Gastrocnemius medialis (tissue), 4 donors: ENCODE results near the gene PDE9A. TPM values are rescaled to one million over a fixed set of nuclear protein-coding genes. Genes with fewer than 3 reads are reported as not detected.
"Not testable (repeated sequence)": the region's sequence is repeated elsewhere in the genome, so short reads cannot be mapped to it uniquely, and the experiment has no call there.

Experiments used
- ATAC-seq, 2 donors: fragments of 150-250 bp; one replicate each; pipeline ENCODE4 v1.9.1; 2016
- DNase-seq, 2 donors: peaks; one replicate each; pipeline ENCODE4 v3.0.0-alpha.2; 2019
- H3K27ac ChIP-seq, 4 donors: fragments of 200-600 bp; sonication (generic); 1 replicate in 1 of 4; 2 replicates in 3 of 4; pipeline ENCODE4 v1.5.1; 2016 to 2018; ENCODE audit warnings: mild to moderate bottlenecking in 2 of 4, moderate library complexity in 1 of 4
- H3K27me3 ChIP-seq, 3 donors: fragments of 200-600 bp; sonication (generic) in 2 of 3; 1 replicate in 1 of 3; 2 replicates in 2 of 3; pipeline versions ENCODE4 v1.5.1 to v1.6.0; 2016 to 2019; ENCODE audit warnings: mild to moderate bottlenecking in 1 of 3, moderate library complexity in 1 of 3
- H3K36me3 ChIP-seq, 2 donors: fragments of 200-600 bp; sonication (generic) in 1 of 2; one replicate each; pipeline ENCODE4 v1.5.1; 2017 to 2018
- H3K4me1 ChIP-seq, 2 donors: fragments of 200-600 bp; sonication (generic) in 1 of 2; one replicate each; pipeline ENCODE4 v1.5.1; 2016 to 2017; ENCODE audit warnings: mild to moderate bottlenecking in 2 of 2
- H3K4me3 ChIP-seq, 4 donors: fragments of 200-600 bp; sonication (generic) in 3 of 4; 1 replicate in 1 of 4; 2 replicates in 3 of 4; pipeline ENCODE4 v1.5.1; 2016 to 2019; ENCODE audit warnings: mild to moderate bottlenecking in 2 of 4
- H3K9me3 ChIP-seq, 3 donors: fragments of 200-600 bp; sonication (generic) in 2 of 3; 1 replicate in 1 of 3; 2 replicates in 2 of 3; pipeline ENCODE4 v1.5.1; 2016 to 2019
- POLR2A ChIP-seq, 2 donors: fragments of 450-650 bp; IDR thresholded peaks; one replicate each; pipeline ENCODE4 v1.6.1; 2017; ENCODE audit warnings: antibody characterized with exemption in 2 of 2, mild to moderate bottlenecking in 2 of 2, moderate library complexity in 2 of 2
- in situ Hi-C, 4 donors: fragments of 200-750 bp; cut with MboI; loops; one replicate each; pipeline versions ENCODE4 v1.15.0 to v1.8.0; 2017; ENCODE audit warnings: low sequenced_read_pairs in 4 of 4
- intact Hi-C: fragments of 100-400 bp; cut with DNase I; formaldehyde crosslinking; loops from one replicate; pipeline ENCODE4 v1.15.1; 2023; ENCODE audit warnings: low total_unique reads
- total RNA-seq, 4 donors: library from RNA; depleted of rRNA; stranded (reverse); fragments of >200 nt; gene quantifications; one replicate each; pipeline versions ENCODE4 v1.1.0 to v1.2.3, GENCODE V29; 2016
- TF ChIP-seq, protein P1 (sequence below), 5 experiments: fragments of 450-650 bp in 3 of 5; fragments of 200-600 bp in 2 of 5; sonication (generic) in 2 of 5; IDR thresholded peaks in 4 of 5; conservative IDR thresholded peaks in 1 of 5; 1 replicate in 4 of 5; 2 replicates in 1 of 5; pipeline ENCODE4 v1.5.1; 2016 to 2019; ENCODE audit warnings: antibody characterized with exemption in 5 of 5, mild to moderate bottlenecking in 3 of 5, moderate library complexity in 3 of 5

PDE9A gene
- total RNA-seq, 4 donors from 2014 or later, result 1.4 to 4.5 (median 1.8) TPM

DNA sequence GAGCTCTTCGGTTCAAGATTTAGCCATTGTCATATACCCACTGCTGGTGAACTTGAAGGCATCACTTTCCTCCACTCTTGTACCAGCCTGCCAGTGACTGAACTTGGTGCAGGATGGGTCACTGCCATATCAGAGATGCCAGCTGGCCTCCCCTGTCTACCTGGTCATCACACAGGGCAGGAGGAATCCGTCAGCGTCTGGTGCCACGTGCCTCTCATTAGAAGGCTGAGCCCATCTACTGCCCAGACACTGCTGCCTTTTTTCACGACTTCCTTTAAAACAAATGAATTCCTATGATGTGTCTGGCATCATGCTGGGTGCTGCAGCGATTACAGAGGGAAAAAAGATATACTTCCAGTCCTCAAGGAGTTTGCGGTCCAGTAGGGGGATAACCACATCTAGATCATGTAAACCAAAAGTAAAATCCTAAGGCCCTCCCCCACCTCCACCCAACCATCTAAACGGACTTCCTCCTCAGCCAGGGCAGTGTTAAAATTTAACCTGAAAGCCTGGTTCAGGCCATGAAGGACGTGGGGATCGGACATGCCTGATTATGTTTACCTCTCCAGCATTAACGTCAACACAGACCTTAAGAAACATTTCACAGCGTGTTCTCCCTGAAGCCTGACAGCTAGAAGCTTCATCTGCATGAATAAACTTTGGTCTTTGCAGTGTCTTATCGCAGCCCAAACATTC is 29.2 kb upstream of the PDE9A start:
- H3K9me3 ChIP-seq, result no peaks in the 10 kb centered on the region
- no peaks in the 10 kb centered on the region for H3K36me3 ChIP-seq
- peaks cover 16 to 29% (median 19%) of the 10 kb centered on the region in 3 donors for H3K27me3 ChIP-seq
- no peak overlapping the region for H3K4me3 ChIP-seq
- no peak overlapping the region for H3K27ac ChIP-seq
- H3K4me1 ChIP-seq, result no peaks in the 10 kb centered on the region
- DNase-seq (no peak), ATAC-seq (no peak)
- intact Hi-C loops, result no loop called here
- TF ChIP-seq, protein P1, sequence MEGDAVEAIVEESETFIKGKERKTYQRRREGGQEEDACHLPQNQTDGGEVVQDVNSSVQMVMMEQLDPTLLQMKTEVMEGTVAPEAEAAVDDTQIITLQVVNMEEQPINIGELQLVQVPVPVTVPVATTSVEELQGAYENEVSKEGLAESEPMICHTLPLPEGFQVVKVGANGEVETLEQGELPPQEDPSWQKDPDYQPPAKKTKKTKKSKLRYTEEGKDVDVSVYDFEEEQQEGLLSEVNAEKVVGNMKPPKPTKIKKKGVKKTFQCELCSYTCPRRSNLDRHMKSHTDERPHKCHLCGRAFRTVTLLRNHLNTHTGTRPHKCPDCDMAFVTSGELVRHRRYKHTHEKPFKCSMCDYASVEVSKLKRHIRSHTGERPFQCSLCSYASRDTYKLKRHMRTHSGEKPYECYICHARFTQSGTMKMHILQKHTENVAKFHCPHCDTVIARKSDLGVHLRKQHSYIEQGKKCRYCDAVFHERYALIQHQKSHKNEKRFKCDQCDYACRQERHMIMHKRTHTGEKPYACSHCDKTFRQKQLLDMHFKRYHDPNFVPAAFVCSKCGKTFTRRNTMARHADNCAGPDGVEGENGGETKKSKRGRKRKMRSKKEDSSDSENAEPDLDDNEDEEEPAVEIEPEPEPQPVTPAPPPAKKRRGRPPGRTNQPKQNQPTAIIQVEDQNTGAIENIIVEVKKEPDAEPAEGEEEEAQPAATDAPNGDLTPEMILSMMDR (IDR thresholded peaks at IDR 0.05 in 4 of 5, conservative IDR thresholded peaks at IDR 0.05 in 1 of 5), result no peak
- no peak for TF ChIP-seq POLR2A (IDR thresholded peaks at IDR 0.05)
- in situ Hi-C loops, result loop anchor here in 1 of 4 donors (25.0 kb wide), 1 partner anchor 188 kb away; no protein-coding TSS in a partner anchor

DNA sequence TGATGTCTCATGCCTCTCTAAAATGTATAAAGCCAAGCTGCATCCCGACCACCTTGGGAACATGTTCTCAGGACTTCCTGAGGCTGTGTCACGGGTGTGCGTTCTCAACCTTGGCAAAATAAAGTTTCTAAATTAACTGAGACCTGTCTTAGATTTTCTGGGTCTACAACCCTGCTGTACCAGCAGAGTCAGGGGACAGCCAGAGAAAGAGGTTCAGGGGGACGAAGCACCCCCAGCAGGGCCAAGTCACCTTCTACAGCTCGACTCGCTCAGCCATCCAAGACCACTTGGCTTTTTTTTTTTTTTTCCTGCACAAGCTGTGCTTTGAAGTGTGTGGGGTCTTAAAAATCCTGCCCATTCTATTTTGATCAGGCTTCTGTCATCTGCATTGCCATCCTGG is 28.5 kb upstream of the PDE9A start:
- peaks cover 9 to 26% (median 13%) of the 10 kb centered on the region in 3 donors for H3K27me3 ChIP-seq
- ATAC-seq, result no peak

DNA sequence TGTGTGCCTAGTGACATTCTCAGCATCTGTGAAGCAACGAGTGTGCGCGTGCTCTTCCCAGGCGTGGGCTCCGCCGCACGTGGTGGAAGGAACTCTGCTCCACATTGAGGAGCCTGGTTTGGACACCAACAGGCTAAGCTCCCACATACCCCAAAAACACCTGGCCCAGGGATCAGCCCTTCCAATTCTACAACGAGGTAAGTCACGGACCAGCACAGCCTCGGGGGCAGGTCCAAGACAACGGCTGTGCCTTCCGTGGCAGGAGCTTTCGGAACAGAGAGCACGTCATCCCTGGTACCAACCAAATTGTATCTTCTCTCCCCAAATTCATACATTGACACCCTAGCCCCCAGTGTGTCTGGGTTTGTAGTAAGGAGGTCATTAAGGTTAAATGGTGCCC is 27.2 kb upstream of the PDE9A start:
- H3K27ac ChIP-seq, result no peak overlapping the region
- H3K36me3 ChIP-seq, result no peaks in the 10 kb centered on the region
- TF ChIP-seq, protein P1 (IDR thresholded peaks at IDR 0.05 in 4 of 5, conservative IDR thresholded peaks at IDR 0.05 in 1 of 5), result no peak
- TF ChIP-seq POLR2A (IDR thresholded peaks at IDR 0.05), result no peak
- no peaks in the 10 kb centered on the region for H3K4me1 ChIP-seq
- in situ Hi-C loops, result no loop called here
- H3K27me3 ChIP-seq, result peaks cover 8 to 19% (median 14%) of the 10 kb centered on the region in 3 donors
- intact Hi-C loops, result no loop called here
- H3K9me3 ChIP-seq, result no peaks in the 10 kb centered on the region
- no peak overlapping the region for H3K4me3 ChIP-seq
- DNase-seq, result no peak
- ATAC-seq, result no peak

More for the DNA sequence above, 28.5 kb upstream of the PDE9A start:
- H3K36me3 ChIP-seq, result no peaks in the 10 kb centered on the region
- in situ Hi-C loops (loop anchor here in 1 of 4 donors (25.0 kb wide), 1 partner anchor 187 kb away; no protein-coding TSS in a partner anchor), intact Hi-C loops (no loop called here)
- no peak for DNase-seq
- H3K9me3 ChIP-seq, result no peaks in the 10 kb centered on the region
- no peak overlapping the region for H3K4me3 ChIP-seq
- H3K4me1 ChIP-seq, result no peaks in the 10 kb centered on the region
- no peak overlapping the region for H3K27ac ChIP-seq
- TF ChIP-seq, protein P1 (IDR thresholded peaks at IDR 0.05 in 4 of 5, conservative IDR thresholded peaks at IDR 0.05 in 1 of 5), result no peak
- TF ChIP-seq POLR2A (IDR thresholded peaks at IDR 0.05), result no peak

DNA sequence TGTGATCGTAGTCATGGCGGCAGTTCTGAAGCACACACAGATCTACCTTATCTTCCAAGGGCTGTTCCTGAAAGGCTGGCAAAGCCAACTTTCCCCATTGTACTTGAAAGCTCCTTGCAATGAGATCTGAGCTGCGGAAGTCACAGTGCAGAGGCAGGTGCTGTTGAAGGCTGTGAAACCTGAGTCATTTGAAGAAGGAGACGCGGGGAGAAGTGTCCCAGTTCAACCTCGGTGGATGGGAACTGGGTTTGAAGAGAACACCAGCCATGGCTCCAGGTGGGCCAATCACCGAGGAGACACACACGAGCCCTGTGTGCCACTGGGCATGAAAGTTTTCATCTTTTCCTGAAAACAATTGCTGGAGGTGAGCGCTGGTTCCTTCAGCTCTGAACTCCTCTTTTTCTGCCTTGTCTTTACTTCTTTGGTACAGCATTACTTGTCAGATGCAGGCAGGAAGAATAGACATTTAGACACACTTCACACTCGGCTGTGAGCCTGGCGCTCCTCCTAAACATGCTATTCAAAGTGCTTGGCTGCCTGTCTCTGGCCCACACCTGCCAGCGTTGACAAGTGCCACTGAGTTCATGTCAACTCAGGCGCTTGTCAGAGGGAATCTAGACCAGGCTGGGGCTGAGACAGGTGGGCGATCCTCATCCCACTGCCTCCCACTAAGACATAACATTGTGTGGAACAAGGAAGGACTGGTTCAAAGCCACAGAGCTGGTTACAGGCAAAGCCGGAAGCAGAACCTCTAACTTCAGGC is 25.7 kb upstream of the PDE9A start:
- no peak overlapping the region for H3K27ac ChIP-seq
- H3K4me1 ChIP-seq, result no peaks in the 10 kb centered on the region
- H3K9me3 ChIP-seq, result no peaks in the 10 kb centered on the region
- H3K4me3 ChIP-seq, result no peak overlapping the region
- TF ChIP-seq, protein P1 (IDR thresholded peaks at IDR 0.05 in 4 of 5, conservative IDR thresholded peaks at IDR 0.05 in 1 of 5), result no peak
- TF ChIP-seq POLR2A (IDR thresholded peaks at IDR 0.05), result no peak
- in situ Hi-C loops (no loop called here), intact Hi-C loops (no loop called here)
- H3K36me3 ChIP-seq, result no peaks in the 10 kb centered on the region
- DNase-seq (no peak), ATAC-seq (no peak)
- peaks cover 8 to 18% (median 10%) of the 10 kb centered on the region in 3 donors for H3K27me3 ChIP-seq

DNA sequence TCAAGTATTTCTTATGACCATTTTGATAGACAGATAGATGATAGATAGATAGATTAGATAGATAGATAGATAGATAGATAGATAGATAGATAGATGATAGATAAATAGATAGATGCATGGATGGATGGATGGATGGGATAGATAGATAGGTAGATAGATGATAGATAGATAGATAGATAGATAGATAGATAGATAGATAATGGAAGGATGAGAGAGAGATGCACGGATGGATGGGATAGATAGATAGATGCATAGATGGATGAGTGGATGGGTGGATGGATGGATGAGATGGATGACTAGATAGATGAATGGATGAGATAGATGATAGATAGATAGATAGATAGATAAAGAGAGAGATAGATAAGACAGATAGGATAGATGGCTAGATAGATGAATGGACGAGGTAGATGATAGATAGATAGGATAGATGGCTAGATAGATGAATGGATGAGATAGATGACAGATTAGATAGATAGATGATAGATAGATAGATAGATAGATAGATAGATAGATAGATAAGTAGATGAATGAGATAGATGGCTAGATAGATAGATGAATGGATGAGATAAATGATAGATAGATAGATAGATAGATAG is 24.9 kb upstream of the PDE9A start:
- ATAC-seq, H3K4me1 ChIP-seq, H3K4me3 ChIP-seq, in situ Hi-C loops, H3K27ac ChIP-seq, H3K9me3 ChIP-seq, DNase-seq, H3K36me3 ChIP-seq, intact Hi-C loops: not testable (repeated sequence)
- peaks cover 5 to 17% (median 8%) of the 10 kb centered on the region in 3 donors for H3K27me3 ChIP-seq
